ENCODE results near the gene ATP6V0A4.

DNA sequence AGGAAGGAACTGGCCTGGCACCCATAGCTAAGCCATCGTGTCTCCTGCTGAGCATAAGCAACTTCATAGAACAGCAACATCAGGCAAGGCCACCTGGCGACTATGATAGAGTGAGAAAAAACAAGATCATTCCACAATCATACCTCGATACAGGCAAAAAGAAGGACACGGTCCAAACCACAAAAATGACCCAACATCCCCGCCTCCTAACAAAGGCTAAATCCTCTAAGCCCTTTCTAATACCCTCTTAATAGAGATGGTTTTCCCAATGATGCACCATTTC lies 56.6 kb downstream of the ATP6V0A4 start:
- TF ChIP-seq, protein P1, sequence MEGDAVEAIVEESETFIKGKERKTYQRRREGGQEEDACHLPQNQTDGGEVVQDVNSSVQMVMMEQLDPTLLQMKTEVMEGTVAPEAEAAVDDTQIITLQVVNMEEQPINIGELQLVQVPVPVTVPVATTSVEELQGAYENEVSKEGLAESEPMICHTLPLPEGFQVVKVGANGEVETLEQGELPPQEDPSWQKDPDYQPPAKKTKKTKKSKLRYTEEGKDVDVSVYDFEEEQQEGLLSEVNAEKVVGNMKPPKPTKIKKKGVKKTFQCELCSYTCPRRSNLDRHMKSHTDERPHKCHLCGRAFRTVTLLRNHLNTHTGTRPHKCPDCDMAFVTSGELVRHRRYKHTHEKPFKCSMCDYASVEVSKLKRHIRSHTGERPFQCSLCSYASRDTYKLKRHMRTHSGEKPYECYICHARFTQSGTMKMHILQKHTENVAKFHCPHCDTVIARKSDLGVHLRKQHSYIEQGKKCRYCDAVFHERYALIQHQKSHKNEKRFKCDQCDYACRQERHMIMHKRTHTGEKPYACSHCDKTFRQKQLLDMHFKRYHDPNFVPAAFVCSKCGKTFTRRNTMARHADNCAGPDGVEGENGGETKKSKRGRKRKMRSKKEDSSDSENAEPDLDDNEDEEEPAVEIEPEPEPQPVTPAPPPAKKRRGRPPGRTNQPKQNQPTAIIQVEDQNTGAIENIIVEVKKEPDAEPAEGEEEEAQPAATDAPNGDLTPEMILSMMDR (IDR thresholded peaks at IDR 0.05) = no peak
- no peak for TF ChIP-seq POLR2A (IDR thresholded peaks at IDR 0.05)
